Measurements from ENCODE around the gene SUSD3.

The SUSD3 gene

GRCh38 chr9:93132946-93133680, 74.6 kb downstream of the SUSD3 start:
- H3K4me3 ChIP-seq (ENCODE audit: low read depth, low read length), result peak overlapping the region; percentile 72
- TF ChIP-seq CTCF (IDR thresholded peaks at IDR 0.05; ENCODE audit: low read depth, low read length, missing control alignments), result no peak
- DNase-seq (ENCODE audit: low read depth), result no peak

- no peak for TF ChIP-seq CTCF (IDR thresholded peaks at IDR 0.05; ENCODE audit: low read depth, low read length, missing control alignments)
- no peak for DNase-seq (ENCODE audit: low read depth)
- peak overlapping the region; percentile 72 for H3K4me3 ChIP-seq (ENCODE audit: low read depth, low read length)
These were observed 75.1 kb downstream of the SUSD3 start for GRCh38 chr9:93133681-93134014.

- TF ChIP-seq CTCF (IDR thresholded peaks at IDR 0.05; ENCODE audit: low read depth, low read length, missing control alignments), result peak; percentile 2
- peak within 1 kb of the TSS; percentile 72 for H3K4me3 ChIP-seq (ENCODE audit: low read depth, low read length)
- peak; percentile 45 for DNase-seq (ENCODE audit: low read depth)
These were observed 75.7 kb downstream of the SUSD3 start, which contains the start of gene NINJ1 for GRCh38 chr9:93134015-93134739. Gene NINJ1 (minus strand): TSS chr9:93134251. CDS start chr9:93134217, 34 bp downstream.
